Measurements from ENCODE around the gene ACTN2. TPM values are rescaled to one million over a fixed set of nuclear protein-coding genes. Genes with fewer than 3 reads are reported as not detected.
A peak's percentile ranks its signal among the peaks of the same experiment; 100 is the strongest.

The ACTN2 gene
- total and polyA plus RNA-seq, 2 experiments from 2014 or later = 303 to 814 TPM

- H3K27ac ChIP-seq = peak overlapping the region; percentile 99
- no peaks in the 10 kb centered on the region for H3K9me3 ChIP-seq (ENCODE audit: low read depth)
- no peaks in the 10 kb centered on the region for H3K27me3 ChIP-seq
- H3K4me3 ChIP-seq = peak overlapping the region; percentile 69
- DNase-seq (ENCODE audit: low read depth in 1 of 2, low spot score in 1 of 2) = peak in 1 of 2 donors; percentile 46
- TF ChIP-seq CTCF (IDR thresholded peaks at IDR 0.05; ENCODE audit: low read depth, low read length) = no peak
- peaks cover 25% of the 10 kb centered on the region for H3K4me1 ChIP-seq (ENCODE audit: low read depth)
- H3K36me3 ChIP-seq = no peaks in the 10 kb centered on the region
These were observed 489 bp downstream of the ACTN2 start for GRCh38 chr1:236686815-236687160.

GRCh38 chr1:236687273-236687672, 974 bp downstream of the ACTN2 start:
- no peaks in the 10 kb centered on the region for H3K27me3 ChIP-seq
- H3K27ac ChIP-seq = peak overlapping the region; percentile 99
- no peaks in the 10 kb centered on the region for H3K36me3 ChIP-seq
- TF ChIP-seq CTCF (IDR thresholded peaks at IDR 0.05; ENCODE audit: low read depth, low read length) = no peak
- H3K4me3 ChIP-seq = peak overlapping the region; percentile 69
- no peaks in the 10 kb centered on the region for H3K9me3 ChIP-seq (ENCODE audit: low read depth)
- peaks cover 30% of the 10 kb centered on the region for H3K4me1 ChIP-seq (ENCODE audit: low read depth)
- DNase-seq (ENCODE audit: low read depth in 1 of 2, low spot score in 1 of 2) = peak in 1 of 2 donors; percentile 75

- H3K4me3 ChIP-seq = peak overlapping the region; percentile 69
- H3K36me3 ChIP-seq = no peaks in the 10 kb centered on the region
- peak overlapping the region; percentile 99 for H3K27ac ChIP-seq
- H3K9me3 ChIP-seq (ENCODE audit: low read depth) = no peaks in the 10 kb centered on the region
- DNase-seq (ENCODE audit: low read depth in 1 of 2, low spot score in 1 of 2) = peak in 1 of 2 donors; percentile 86
- no peak for TF ChIP-seq CTCF (IDR thresholded peaks at IDR 0.05; ENCODE audit: low read depth, low read length)
- H3K27me3 ChIP-seq = no peaks in the 10 kb centered on the region
- peaks cover 42% of the 10 kb centered on the region for H3K4me1 ChIP-seq (ENCODE audit: low read depth)
These were observed 2.4 kb downstream of the ACTN2 start for GRCh38 chr1:236688705-236689104.

- TF ChIP-seq CTCF (IDR thresholded peaks at IDR 0.05; ENCODE audit: low read depth, low read length) = no peak
- Histone ChIP-seq H3K27ac (peak overlapping the region; percentile 99), H3K4me1 (ENCODE audit: low read depth) (peaks cover 47% of the 10 kb centered on the region), H3K27me3 (no peaks in the 10 kb centered on the region), H3K4me3 (peak overlapping the region; percentile 69), H3K36me3 (no peaks in the 10 kb centered on the region), H3K9me3 (ENCODE audit: low read depth) (no peaks in the 10 kb centered on the region)
- peak in 1 of 2 donors; percentile 68 for DNase-seq (ENCODE audit: low read depth in 1 of 2, low spot score in 1 of 2)
These were observed 3.6 kb downstream of the ACTN2 start for GRCh38 chr1:236689713-236690569.

- no peak for DNase-seq (ENCODE audit: low read depth in 1 of 2, low spot score in 1 of 2)
- H3K4me3 ChIP-seq = no peak overlapping the region
- H3K9me3 ChIP-seq (ENCODE audit: low read depth) = no peaks in the 10 kb centered on the region
- no peak for TF ChIP-seq CTCF (IDR thresholded peaks at IDR 0.05; ENCODE audit: low read depth, low read length)
- peak overlapping the region; percentile 99 for H3K27ac ChIP-seq
- no peaks in the 10 kb centered on the region for H3K36me3 ChIP-seq
- H3K4me1 ChIP-seq (ENCODE audit: low read depth) = peaks cover 47% of the 10 kb centered on the region
- no peaks in the 10 kb centered on the region for H3K27me3 ChIP-seq
These were observed 5.0 kb downstream of the ACTN2 start for GRCh38 chr1:236691348-236691747.
